Sigmoid colon (tissue), 7 donors: Measurements from ENCODE around the gene MKI67. TPM values are rescaled to one million over a fixed set of nuclear protein-coding genes. Genes with fewer than 3 reads are reported as not detected.

Experiments
- DNase-seq: peaks from one replicate; pipeline ENCODE4 v3.0.0-alpha.2; 2019
- H3K27ac ChIP-seq, 4 donors: fragments of 200-600 bp; sonication (generic); one replicate each; pipeline ENCODE4 v1.5.1; 2016 to 2019; ENCODE audit warnings: mild to moderate bottlenecking in 1 of 4
- H3K27me3 ChIP-seq, 3 donors: fragments of 200-600 bp; sonication (generic); one replicate each; pipeline ENCODE4 v1.5.1; 2019; ENCODE audit warnings: mild to moderate bottlenecking in 1 of 3
- H3K36me3 ChIP-seq, 4 donors: fragments of 200-600 bp; sonication (generic); one replicate each; pipeline ENCODE4 v1.5.1; 2016 to 2019
- H3K4me1 ChIP-seq, 4 donors: fragments of 200-600 bp; sonication (generic); one replicate each; pipeline ENCODE4 v1.5.1; 2017 to 2019
- H3K4me3 ChIP-seq, 4 donors: fragments of 200-600 bp; sonication (generic); one replicate each; pipeline ENCODE4 v1.5.1; 2017 to 2019; ENCODE audit warnings: mild to moderate bottlenecking in 2 of 4, moderate library complexity in 1 of 4
- H3K9me3 ChIP-seq, 4 donors: fragments of 200-600 bp in 3 of 4; sonication (generic) in 3 of 4; one replicate each; pipeline versions ENCODE4 v1.5.1 to v1.6.1; 2013 to 2019
- CTCF ChIP-seq, 4 experiments: fragments of 450-650 bp in 3 of 4; fragments of 200-600 bp in 1 of 4; IDR thresholded peaks; one replicate each; pipeline ENCODE4 v1.5.1; 2016 to 2019; ENCODE audit warnings: antibody characterized with exemption in 4 of 4, mild to moderate bottlenecking in 3 of 4, moderate library complexity in 2 of 4
- EP300 ChIP-seq, 4 donors: sonication (generic); formaldehyde crosslinking; IDR thresholded peaks; one replicate each; pipeline ENCODE4 v1.6.1; 2017; ENCODE audit warnings: antibody characterized with exemption in 4 of 4
- POLR2A ChIP-seq, 2 donors: fragments of 450-650 bp; IDR thresholded peaks; one replicate each; pipeline ENCODE4 v1.6.1; 2016; ENCODE audit warnings: antibody characterized with exemption in 2 of 2, mild to moderate bottlenecking in 2 of 2, moderate library complexity in 2 of 2
- POLR2AphosphoS5 ChIP-seq, 4 donors: sonication (generic); formaldehyde crosslinking; IDR thresholded peaks; one replicate each; pipeline ENCODE4 v1.6.1; 2017; ENCODE audit warnings: antibody characterized with exemption in 4 of 4
- WGBS, 2 donors: extraction: QIAGEN DNeasy Blood & Tissue Kit; methylation state at CpG; one replicate each; pipeline ENCODE4 v1.1.7; 2013; 5-methylcytosine and 5-hydroxymethylcytosine counted together
- intact Hi-C: fragments of 100-400 bp; cut with DNase I; formaldehyde crosslinking; loops from one replicate; pipeline ENCODE4 v1.15.1; 2023
- polyA plus RNA-seq, 3 donors: library from polyadenylated mRNA; stranded (reverse); fragments of 200-250 nt; gene quantifications; one replicate each; pipeline ENCODE4 v1.2.3, GENCODE V29; 2013
- total RNA-seq, 4 donors: library from RNA; depleted of rRNA; stranded (reverse); fragments of >200 nt; gene quantifications; one replicate each; pipeline ENCODE4 v1.1.0, GENCODE V29; 2016
- donor health status: healthy with polysubstance abuse.
- donor health status: Bipolar disorder and iron deficiency.
- donor health status: healthy.

MKI67 gene
- total and polyA plus RNA-seq, 7 donors = 0.49 to 29.0 (median 1.2) TPM

- peak; percentile 51 for DNase-seq
- WGBS, 2 donors = 70 to 77% methylated on average over 10 of the region's 10 CpGs
- Histone ChIP-seq H3K27me3 (no peaks in the 10 kb centered on the region), H3K27ac (no peak overlapping the region), H3K9me3 (no peaks in the 10 kb centered on the region), H3K4me3 (no peak overlapping the region), H3K36me3 (no peaks in the 10 kb centered on the region), H3K4me1 (no peaks in the 10 kb centered on the region)
- TF ChIP-seq CTCF (IDR thresholded peaks at IDR 0.05) (no peak), POLR2A (IDR thresholded peaks at IDR 0.05) (no peak), POLR2AphosphoS5 (IDR thresholded peaks at IDR 0.05) (no peak), EP300 (IDR thresholded peaks at IDR 0.05) (no peak)
- intact Hi-C loops = no loop called here
These were observed 40.0 kb downstream of the MKI67 start for GRCh38 chr10:128086003-128086863.

- no peak for TF ChIP-seq POLR2AphosphoS5 (IDR thresholded peaks at IDR 0.05)
- no peak for TF ChIP-seq EP300 (IDR thresholded peaks at IDR 0.05)
- TF ChIP-seq POLR2A (IDR thresholded peaks at IDR 0.05) = no peak
- TF ChIP-seq CTCF (IDR thresholded peaks at IDR 0.05) = no peak
- 96% methylated on average over 8 of the region's 8 CpGs for WGBS, 2 donors
- H3K4me3 ChIP-seq = no peak overlapping the region
- intact Hi-C loops = no loop called here
- DNase-seq = peak; percentile 11
- H3K9me3 ChIP-seq = no peaks in the 10 kb centered on the region
- H3K36me3 ChIP-seq = peaks cover 0 to 3% (median 0%) of the 10 kb centered on the region in 4 donors
- no peaks in the 10 kb centered on the region for H3K27me3 ChIP-seq
- H3K4me1 ChIP-seq = no peaks in the 10 kb centered on the region
- H3K27ac ChIP-seq = no peak overlapping the region
These were observed 41.2 kb downstream of the MKI67 start for GRCh38 chr10:128084991-128085390.

GRCh38 chr10:128084364-128084763 is 41.9 kb downstream of the MKI67 start:
- Histone ChIP-seq H3K36me3 (peaks cover 0 to 8% (median 0%) of the 10 kb centered on the region in 4 donors), H3K27ac (no peak overlapping the region), H3K4me1 (no peaks in the 10 kb centered on the region), H3K4me3 (no peak overlapping the region), H3K27me3 (no peaks in the 10 kb centered on the region), H3K9me3 (no peaks in the 10 kb centered on the region)
- intact Hi-C loops = no loop called here
- DNase-seq = peak; percentile 36
- WGBS, 2 donors = 90 to 94% methylated on average over 10 of the region's 10 CpGs
- TF ChIP-seq POLR2A (IDR thresholded peaks at IDR 0.05) = no peak
- TF ChIP-seq EP300 (IDR thresholded peaks at IDR 0.05) = no peak
- no peak for TF ChIP-seq CTCF (IDR thresholded peaks at IDR 0.05)
- TF ChIP-seq POLR2AphosphoS5 (IDR thresholded peaks at IDR 0.05) = no peak

- intact Hi-C loops = no loop called here
- H3K4me1 ChIP-seq = no peaks in the 10 kb centered on the region
- H3K4me3 ChIP-seq = no peak overlapping the region
- WGBS, 2 donors = 86 to 94% methylated on average over 15 of the region's 15 CpGs
- peaks cover 0 to 13% (median 0%) of the 10 kb centered on the region in 4 donors for H3K36me3 ChIP-seq
- TF ChIP-seq EP300 (IDR thresholded peaks at IDR 0.05) (no peak), CTCF (IDR thresholded peaks at IDR 0.05) (no peak), POLR2A (IDR thresholded peaks at IDR 0.05) (no peak), POLR2AphosphoS5 (IDR thresholded peaks at IDR 0.05) (no peak)
- no peaks in the 10 kb centered on the region for H3K27me3 ChIP-seq
- peak; percentile 46 for DNase-seq
- H3K27ac ChIP-seq = no peak overlapping the region
- H3K9me3 ChIP-seq = no peaks in the 10 kb centered on the region
These were observed 42.9 kb downstream of the MKI67 start for GRCh38 chr10:128083191-128083895.
